SK-N-SH treated with all-trans-retinoic acid at 6 μM for 48 hours (cell line): ENCODE data around the gene XDH.

Experiments used
- ARNTL ChIP-seq: fragments of 450-650 bp; formaldehyde crosslinking; IDR thresholded peaks from 2 replicates; pipeline ENCODE4 v1.5.0; 2020; ENCODE audit warnings: low read depth, mild to moderate bottlenecking, moderate library complexity, borderline replicate concordance
- BACH2 ChIP-seq: fragments of 250-450 bp; sonication (Bioruptor Pico); IDR thresholded peaks from 2 replicates; pipeline ENCODE4 v1.9.0; 2021; ENCODE audit warnings: mild to moderate bottlenecking, borderline replicate concordance
- ISL1 ChIP-seq: fragments of 250-450 bp; sonication (Bioruptor Pico); IDR thresholded peaks from 2 replicates; pipeline ENCODE4 v2.1.2; 2022; ENCODE audit warnings: mild to moderate bottlenecking, moderate library complexity
- RARB ChIP-seq: fragments of 250-450 bp; sonication (Bioruptor Pico); IDR thresholded peaks from 2 replicates; pipeline ENCODE4 v1.8.0; 2021; ENCODE audit warnings: mild to moderate bottlenecking, moderate library complexity
- TCF4 ChIP-seq: fragments of 250-450 bp; sonication (Bioruptor Pico); IDR thresholded peaks from 2 replicates; pipeline ENCODE4 v1.8.0; 2021; ENCODE audit warnings: mild to moderate bottlenecking, moderate library complexity, borderline replicate concordance
- TOX ChIP-seq: fragments of 250-450 bp; sonication (Bioruptor Pico); IDR thresholded peaks from 2 replicates; pipeline ENCODE4 v1.8.0; 2021; ENCODE audit warnings: mild to moderate bottlenecking, moderate library complexity, borderline replicate concordance
- ZC3H10 ChIP-seq: fragments of 250-450 bp; sonication (Bioruptor Pico); IDR thresholded peaks from 2 replicates; pipeline ENCODE4 v1.5.1; 2021; ENCODE audit warnings: mild to moderate bottlenecking, moderate library complexity
- ZFP3 ChIP-seq: fragments of 250-450 bp; sonication (Bioruptor Pico); IDR thresholded peaks from 2 replicates; pipeline ENCODE4 v1.5.0; 2020; ENCODE audit warnings: mild to moderate bottlenecking, moderate library complexity
- ZFP30 ChIP-seq: fragments of 450-650 bp; formaldehyde crosslinking; IDR thresholded peaks from 2 replicates; pipeline ENCODE4 v1.5.0; 2022; ENCODE audit warnings: mild to moderate bottlenecking, moderate library complexity
- ZNF70 ChIP-seq: fragments of 450-650 bp; formaldehyde crosslinking; IDR thresholded peaks from 2 replicates; pipeline ENCODE4 v1.5.0; 2020; ENCODE audit warnings: mild to moderate bottlenecking, moderate library complexity
- ZNF8 ChIP-seq: fragments of 450-650 bp; formaldehyde crosslinking; IDR thresholded peaks from 2 replicates; pipeline ENCODE4 v1.5.0; 2020; ENCODE audit warnings: mild to moderate bottlenecking, moderate library complexity
- TF ChIP-seq, protein P1 (sequence below): fragments of 250-450 bp; sonication (Bioruptor Pico); IDR thresholded peaks from 2 replicates; pipeline ENCODE4 v1.5.0; 2020; ENCODE audit warnings: mild to moderate bottlenecking, moderate library complexity

DNA sequence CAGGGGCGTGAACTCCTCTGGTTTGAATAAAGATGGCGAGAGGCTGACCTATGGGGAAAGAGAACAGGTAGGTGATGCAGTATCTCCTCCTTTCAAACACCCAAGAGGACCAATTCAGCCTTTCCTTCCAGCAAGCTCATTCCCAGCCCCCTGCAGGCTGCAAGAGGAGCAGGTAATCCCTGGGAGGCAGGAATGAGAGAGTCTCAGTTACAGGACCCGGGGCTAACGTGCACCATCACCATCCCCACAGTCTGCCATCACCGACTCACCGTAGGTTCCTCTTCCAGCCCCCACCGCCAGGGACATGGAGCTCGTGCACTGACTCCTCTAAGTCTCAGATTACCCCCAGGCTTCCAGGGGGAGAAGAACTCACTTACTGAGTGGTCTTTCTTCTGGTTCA lies 26.7 kb downstream of the XDH start:
- TF ChIP-seq RARB (CRISPR knock-in tag) (no peak), ZFP30 (no peak), ZNF8 (no peak), ARNTL (CRISPR knock-in tag) (no peak), ISL1 (CRISPR knock-in tag) (no peak), TCF4 (CRISPR knock-in tag) (no peak), ZNF70 (CRISPR knock-in tag) (no peak), ZC3H10 (CRISPR knock-in tag) (no peak), TOX (CRISPR knock-in tag) (no peak), BACH2 (CRISPR knock-in tag) (no peak), ZFP3 (CRISPR knock-in tag) (no peak)
- TF ChIP-seq, protein P1, sequence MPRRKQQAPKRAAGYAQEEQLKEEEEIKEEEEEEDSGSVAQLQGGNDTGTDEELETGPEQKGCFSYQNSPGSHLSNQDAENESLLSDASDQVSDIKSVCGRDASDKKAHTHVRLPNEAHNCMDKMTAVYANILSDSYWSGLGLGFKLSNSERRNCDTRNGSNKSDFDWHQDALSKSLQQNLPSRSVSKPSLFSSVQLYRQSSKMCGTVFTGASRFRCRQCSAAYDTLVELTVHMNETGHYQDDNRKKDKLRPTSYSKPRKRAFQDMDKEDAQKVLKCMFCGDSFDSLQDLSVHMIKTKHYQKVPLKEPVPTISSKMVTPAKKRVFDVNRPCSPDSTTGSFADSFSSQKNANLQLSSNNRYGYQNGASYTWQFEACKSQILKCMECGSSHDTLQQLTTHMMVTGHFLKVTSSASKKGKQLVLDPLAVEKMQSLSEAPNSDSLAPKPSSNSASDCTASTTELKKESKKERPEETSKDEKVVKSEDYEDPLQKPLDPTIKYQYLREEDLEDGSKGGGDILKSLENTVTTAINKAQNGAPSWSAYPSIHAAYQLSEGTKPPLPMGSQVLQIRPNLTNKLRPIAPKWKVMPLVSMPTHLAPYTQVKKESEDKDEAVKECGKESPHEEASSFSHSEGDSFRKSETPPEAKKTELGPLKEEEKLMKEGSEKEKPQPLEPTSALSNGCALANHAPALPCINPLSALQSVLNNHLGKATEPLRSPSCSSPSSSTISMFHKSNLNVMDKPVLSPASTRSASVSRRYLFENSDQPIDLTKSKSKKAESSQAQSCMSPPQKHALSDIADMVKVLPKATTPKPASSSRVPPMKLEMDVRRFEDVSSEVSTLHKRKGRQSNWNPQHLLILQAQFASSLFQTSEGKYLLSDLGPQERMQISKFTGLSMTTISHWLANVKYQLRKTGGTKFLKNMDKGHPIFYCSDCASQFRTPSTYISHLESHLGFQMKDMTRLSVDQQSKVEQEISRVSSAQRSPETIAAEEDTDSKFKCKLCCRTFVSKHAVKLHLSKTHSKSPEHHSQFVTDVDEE (CRISPR knock-in tag), result no peak
